CD4-positive, alpha-beta T cell treated with Interleukin-15 for 1 hour (primary cell): Measurements from ENCODE around the gene GPR17.

Experiments used
- DNase-seq: peaks from one replicate; pipeline ENCODE4 v3.0.0-alpha.2; 2020

The GPR17 gene

GRCh38 chr2:127630096-127630863 lies 15.7 kb upstream of the GPR17 start:
- DNase-seq: peak; percentile 35

GRCh38 chr2:127630864-127631540 lies 15.0 kb upstream of the GPR17 start:
- no peak for DNase-seq

GRCh38 chr2:127631541-127631996 lies 14.4 kb upstream of the GPR17 start:
- DNase-seq: no peak

GRCh38 chr2:127631997-127632581 lies 13.9 kb upstream of the GPR17 start:
- DNase-seq: no peak

- peak; percentile 58 for DNase-seq
Measured at GRCh38 chr2:127632592-127633489, 13.1 kb upstream of the GPR17 start.

GRCh38 chr2:127633556-127634065 lies 12.3 kb upstream of the GPR17 start:
- no peak for DNase-seq

GRCh38 chr2:127634066-127634617 lies 11.8 kb upstream of the GPR17 start:
- no peak for DNase-seq

- no peak for DNase-seq
Measured at GRCh38 chr2:127634626-127635379, 11.2 kb upstream of the GPR17 start.

GRCh38 chr2:127635380-127636237 lies 10.3 kb upstream of the GPR17 start:
- no peak for DNase-seq

GRCh38 chr2:127636248-127637235 lies 9.4 kb upstream of the GPR17 start:
- DNase-seq: no peak

GRCh38 chr2:127637236-127637630 lies 8.7 kb upstream of the GPR17 start:
- DNase-seq: no peak

- no peak for DNase-seq
Measured at GRCh38 chr2:127637725-127638252, 8.2 kb upstream of the GPR17 start.

GRCh38 chr2:127638361-127639110 lies 7.4 kb upstream of the GPR17 start:
- DNase-seq: no peak

- DNase-seq: no peak
Measured at GRCh38 chr2:127639111-127639474, 6.9 kb upstream of the GPR17 start.

GRCh38 chr2:127640082-127641072 lies 5.6 kb upstream of the GPR17 start:
- peak; percentile 61 for DNase-seq

GRCh38 chr2:127641133-127641532 lies 4.8 kb upstream of the GPR17 start:
- DNase-seq: no peak
